Mesothelial cell of epicardium (in vitro differentiated cells): ENCODE results near the gene SMG7. TPM values are rescaled to one million over a fixed set of nuclear protein-coding genes. Genes with fewer than 3 reads are reported as not detected.
A peak's percentile ranks its signal among the peaks of the same experiment; 100 is the strongest.

Experiments
- DNase-seq, 2 experiments: peaks; one replicate each; pipeline ENCODE4 v3.0.0; 2021; ENCODE audit warnings: low spot score in 2 of 2; ENCODE audit not compliant: unreplicated experiment in 2 of 2
- H3K27ac Mint-ChIP-seq: 2 replicates; pipeline ENCODE4 v1.8.0; 2021; ENCODE audit warnings: mixed read lengths
- H3K27me3 Mint-ChIP-seq: 2 replicates; pipeline ENCODE4 v1.8.0; 2021; ENCODE audit warnings: low read depth, mixed read lengths
- H3K36me3 Mint-ChIP-seq: 2 replicates; pipeline ENCODE4 v1.8.0; 2021; ENCODE audit warnings: mixed read lengths
- H3K4me1 Mint-ChIP-seq: 2 replicates; pipeline ENCODE4 v1.8.0; 2021; ENCODE audit warnings: mixed read lengths
- H3K4me3 Mint-ChIP-seq: 2 replicates; pipeline ENCODE4 v1.8.0; 2021; ENCODE audit warnings: mild to moderate bottlenecking, moderate library complexity, mixed read lengths
- H3K9me3 Mint-ChIP-seq: 2 replicates; pipeline ENCODE4 v1.8.0; 2021; ENCODE audit warnings: mixed read lengths
- total RNA-seq: library from RNA; stranded (reverse); gene quantifications from 3 replicates; pipeline ENCODE4 v1.2.1, GENCODE V29; 2021
- TF ChIP-seq, protein P1 (sequence below): fragments of 200-600 bp; sonication (generic); IDR thresholded peaks from one replicate; pipeline ENCODE4 v1.5.0; 2021; ENCODE audit warnings: antibody characterized with exemption; ENCODE audit not compliant: unreplicated experiment

The SMG7 gene
- total RNA-seq, 1 donor from 2014 or later, result 60.6 TPM

DNA sequence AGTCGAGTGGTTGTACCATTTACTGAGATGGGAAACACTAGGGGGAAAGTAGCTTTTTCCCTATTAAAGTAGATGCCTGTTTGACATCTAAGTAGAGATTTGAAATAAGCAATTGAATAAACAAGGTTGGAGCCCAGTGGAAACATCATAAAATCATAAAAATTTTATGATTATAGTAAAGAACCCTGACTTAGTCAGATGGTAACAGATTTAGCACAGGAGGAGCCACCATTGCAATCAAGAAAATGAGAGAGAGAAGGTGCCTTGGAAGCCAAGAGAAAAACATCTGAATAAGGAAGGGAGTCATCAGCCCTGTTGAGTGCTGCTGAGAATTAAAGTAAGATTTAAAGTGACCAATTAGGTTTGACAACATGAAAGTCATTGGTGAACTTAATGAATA, 49.8 kb downstream of the SMG7 start:
- no peak for DNase-seq

DNA sequence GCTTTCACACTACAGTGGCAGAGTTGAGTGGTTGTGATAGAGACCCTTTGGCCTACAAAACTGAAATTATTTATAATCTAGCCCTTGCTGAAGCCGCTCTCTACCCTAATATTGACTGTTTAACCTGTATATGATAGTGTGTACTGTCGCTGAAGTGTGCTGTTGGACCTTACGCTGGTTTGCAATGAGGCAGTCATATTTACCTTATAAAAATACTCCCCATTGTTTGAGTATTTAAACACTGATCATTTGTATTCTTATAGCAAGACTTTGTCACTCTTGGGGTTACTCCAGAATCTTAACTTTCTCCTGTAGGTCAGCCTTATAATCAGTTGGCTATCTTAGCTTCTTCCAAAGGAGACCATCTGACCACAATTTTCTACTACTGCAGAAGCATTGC, 56.3 kb downstream of the SMG7 start:
- no peaks in the 10 kb centered on the region for H3K27me3 Mint-ChIP-seq
- no peak for DNase-seq
- H3K36me3 Mint-ChIP-seq, result peaks cover 25% of the 10 kb centered on the region
- H3K4me3 Mint-ChIP-seq, result no peak overlapping the region
- H3K9me3 Mint-ChIP-seq, result no peaks in the 10 kb centered on the region
- H3K4me1 Mint-ChIP-seq, result no peaks in the 10 kb centered on the region
- peak overlapping the region; percentile 21 for H3K27ac Mint-ChIP-seq
- TF ChIP-seq, protein P1, sequence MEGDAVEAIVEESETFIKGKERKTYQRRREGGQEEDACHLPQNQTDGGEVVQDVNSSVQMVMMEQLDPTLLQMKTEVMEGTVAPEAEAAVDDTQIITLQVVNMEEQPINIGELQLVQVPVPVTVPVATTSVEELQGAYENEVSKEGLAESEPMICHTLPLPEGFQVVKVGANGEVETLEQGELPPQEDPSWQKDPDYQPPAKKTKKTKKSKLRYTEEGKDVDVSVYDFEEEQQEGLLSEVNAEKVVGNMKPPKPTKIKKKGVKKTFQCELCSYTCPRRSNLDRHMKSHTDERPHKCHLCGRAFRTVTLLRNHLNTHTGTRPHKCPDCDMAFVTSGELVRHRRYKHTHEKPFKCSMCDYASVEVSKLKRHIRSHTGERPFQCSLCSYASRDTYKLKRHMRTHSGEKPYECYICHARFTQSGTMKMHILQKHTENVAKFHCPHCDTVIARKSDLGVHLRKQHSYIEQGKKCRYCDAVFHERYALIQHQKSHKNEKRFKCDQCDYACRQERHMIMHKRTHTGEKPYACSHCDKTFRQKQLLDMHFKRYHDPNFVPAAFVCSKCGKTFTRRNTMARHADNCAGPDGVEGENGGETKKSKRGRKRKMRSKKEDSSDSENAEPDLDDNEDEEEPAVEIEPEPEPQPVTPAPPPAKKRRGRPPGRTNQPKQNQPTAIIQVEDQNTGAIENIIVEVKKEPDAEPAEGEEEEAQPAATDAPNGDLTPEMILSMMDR, result no peak

More for the DNA sequence above, 49.8 kb downstream of the SMG7 start:
- Mint-ChIP-seq H3K9me3 (no peaks in the 10 kb centered on the region), H3K27me3 (no peaks in the 10 kb centered on the region), H3K4me1 (no peaks in the 10 kb centered on the region), H3K4me3 (no peak overlapping the region), H3K36me3 (peaks cover 41% of the 10 kb centered on the region), H3K27ac (no peak overlapping the region)
- TF ChIP-seq, protein P1, result no peak

DNA sequence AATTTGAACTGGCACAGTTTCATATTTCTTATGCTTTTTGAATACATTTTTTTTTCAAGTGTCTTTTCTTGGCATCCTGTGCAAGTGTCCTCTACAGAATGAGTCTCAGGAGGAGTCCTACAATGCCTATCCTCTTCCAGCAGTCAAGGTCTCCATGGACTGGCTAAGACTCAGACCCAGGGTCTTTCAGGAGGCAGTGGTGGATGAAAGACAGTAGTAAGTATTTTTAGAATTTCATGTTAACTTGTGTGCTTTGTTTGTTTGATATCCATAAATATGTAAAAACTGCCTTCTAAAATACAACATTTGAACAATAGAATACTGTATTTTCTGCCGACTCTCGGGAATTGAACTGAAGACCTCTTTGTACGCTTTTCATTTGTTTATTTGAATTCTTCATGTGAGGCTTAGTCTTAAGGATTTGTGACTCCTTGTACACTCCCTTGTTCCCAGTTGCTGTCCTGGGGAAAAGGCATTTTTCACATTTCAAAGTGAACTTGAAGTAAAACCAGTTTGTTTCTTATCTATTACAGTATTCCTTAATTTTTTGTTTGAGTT, 61.4 kb downstream of the SMG7 start:
- H3K4me3 Mint-ChIP-seq, result no peak overlapping the region
- H3K9me3 Mint-ChIP-seq, result no peaks in the 10 kb centered on the region
- H3K4me1 Mint-ChIP-seq, result no peaks in the 10 kb centered on the region
- DNase-seq, result no peak
- TF ChIP-seq, protein P1, result no peak
- H3K27ac Mint-ChIP-seq, result no peak overlapping the region
- H3K36me3 Mint-ChIP-seq, result peaks cover 33% of the 10 kb centered on the region
- no peaks in the 10 kb centered on the region for H3K27me3 Mint-ChIP-seq

DNA sequence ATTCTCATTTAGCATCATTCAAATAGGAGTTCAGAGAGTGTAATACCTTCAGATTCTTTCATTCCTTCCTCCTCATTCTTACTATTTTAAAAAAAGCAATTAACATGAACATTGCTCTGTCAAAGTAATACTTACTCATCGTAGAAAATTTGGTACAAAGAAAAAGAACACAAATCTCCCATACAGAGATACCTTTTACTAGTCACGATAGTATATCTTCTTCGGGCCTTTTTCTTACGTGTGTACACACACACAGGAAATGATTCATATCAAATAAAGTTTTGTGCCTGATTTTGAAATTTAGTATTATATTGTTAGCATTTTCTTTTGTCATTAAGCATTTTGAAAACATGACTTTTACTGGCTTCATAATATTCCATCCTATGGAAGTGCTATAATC, 65.1 kb downstream of the SMG7 start:
- no peaks in the 10 kb centered on the region for H3K4me1 Mint-ChIP-seq
- TF ChIP-seq, protein P1, result no peak
- H3K27me3 Mint-ChIP-seq, result no peaks in the 10 kb centered on the region
- H3K9me3 Mint-ChIP-seq, result no peaks in the 10 kb centered on the region
- H3K27ac Mint-ChIP-seq, result no peak overlapping the region
- peaks cover 43% of the 10 kb centered on the region for H3K36me3 Mint-ChIP-seq
- H3K4me3 Mint-ChIP-seq, result no peak overlapping the region
- DNase-seq, result no peak

DNA sequence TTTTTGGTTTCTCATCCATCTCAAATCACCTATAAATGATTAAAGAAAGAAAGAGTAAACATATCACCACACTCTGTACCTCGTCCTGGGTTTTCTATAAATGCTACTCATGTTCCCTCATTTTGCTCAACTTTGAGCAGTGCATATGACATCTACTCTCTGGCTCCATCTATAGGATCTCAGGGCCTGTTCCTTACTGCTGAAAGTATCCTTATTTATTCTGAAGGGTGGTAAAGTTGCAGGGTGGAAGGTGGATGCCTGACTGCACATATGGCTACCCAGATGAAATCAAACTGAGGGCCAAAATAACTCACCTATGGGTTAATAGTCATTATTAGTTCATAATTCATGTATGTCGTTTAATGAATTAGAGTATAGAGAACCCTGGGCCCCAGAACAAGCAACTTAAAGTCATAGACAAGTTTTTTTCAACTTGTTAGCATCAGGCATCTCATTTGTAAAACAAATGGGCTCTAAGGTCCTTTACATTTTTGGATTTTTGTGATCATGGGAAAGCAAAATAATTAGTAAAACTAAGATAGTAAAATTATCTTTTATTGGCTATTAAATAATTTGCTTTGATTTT, 71.4 kb downstream of the SMG7 start:
- Mint-ChIP-seq H3K4me3 (no peak overlapping the region), H3K9me3 (no peaks in the 10 kb centered on the region), H3K27me3 (no peaks in the 10 kb centered on the region), H3K4me1 (peaks cover 2% of the 10 kb centered on the region), H3K36me3 (peaks cover 34% of the 10 kb centered on the region), H3K27ac (no peak overlapping the region)
- DNase-seq, result no peak
- TF ChIP-seq, protein P1, result peak; percentile 30
